OCI-LY1 (cell line): ENCODE measurements around the gene CHMP2A.

Source experiments
- CTCF ChIP-seq: fragments of 200-600 bp; sonication (generic), shearing (Covaris generic); IDR thresholded peaks from 2 replicates; pipeline ENCODE4 v1.5.1; 2017; ENCODE audit warnings: mild to moderate bottlenecking, antibody characterized with exemption, low read length, moderate library complexity, mixed read lengths
- EZH2 ChIP-seq: fragments of 200-600 bp; sonication (generic), shearing (Covaris generic); IDR thresholded peaks from 2 replicates; pipeline ENCODE4 v1.8.0; 2017; ENCODE audit warnings: borderline replicate concordance, mixed run types, mild to moderate bottlenecking, antibody characterized with exemption, low read length, moderate library complexity, mixed read lengths

- TF ChIP-seq CTCF = no peak
- TF ChIP-seq EZH2 = no peak
These were observed 32.2 kb downstream of the CHMP2A start for GRCh38 chr19:58522709-58523108.
